Mucosa of gallbladder (tissue), 1 donor: ENCODE results near the gene SSTR5. TPM values are rescaled to one million over a fixed set of nuclear protein-coding genes. Genes with fewer than 3 reads are reported as not detected.
"Not testable (repeated sequence)": the region's sequence is repeated elsewhere in the genome, so short reads cannot be mapped to it uniquely, and the experiment has no call there.

Source experiments
- DNase-seq: peaks from one replicate; pipeline ENCODE4 v3.0.0-alpha.2; 2020; ENCODE audit warnings: low spot score
- total RNA-seq: library from RNA; stranded (reverse); gene quantifications from one replicate; pipeline ENCODE4 v1.2.1, GENCODE V29; 2021
- donor health status: DM: no; HTN: no; CAD: no.

Gene SSTR5
- total RNA-seq, 1 donor from 2014 or later = 5.8 TPM

GRCh38 chr16:1073566-1074378 is 1.2 kb downstream of the SSTR5 start:
- no peak for DNase-seq

GRCh38 chr16:1074379-1074649 is 1.8 kb downstream of the SSTR5 start:
- DNase-seq = no peak

- DNase-seq = no peak
Observed at GRCh38 chr16:1075546-1075945, 3.0 kb downstream of the SSTR5 start.

GRCh38 chr16:1076801-1077576 is 4.4 kb downstream of the SSTR5 start:
- no peak for DNase-seq

- no peak for DNase-seq
Observed at GRCh38 chr16:1077877-1078578, 5.5 kb downstream of the SSTR5 start.

GRCh38 chr16:1078579-1079021 is 6.1 kb downstream of the SSTR5 start:
- DNase-seq = peak; percentile 89

GRCh38 chr16:1079341-1079740 is 6.8 kb downstream of the SSTR5 start:
- DNase-seq = no peak

- DNase-seq = no peak
Observed at GRCh38 chr16:1079786-1080525, 7.4 kb downstream of the SSTR5 start.

GRCh38 chr16:1080801-1081733 is 8.5 kb downstream of the SSTR5 start:
- DNase-seq = no peak

GRCh38 chr16:1081734-1082265 is 9.3 kb downstream of the SSTR5 start:
- DNase-seq = no peak

- peak; percentile 70 for DNase-seq
Observed at GRCh38 chr16:1082266-1082951, 9.9 kb downstream of the SSTR5 start.

GRCh38 chr16:1082952-1083675 is 10.6 kb downstream of the SSTR5 start:
- no peak for DNase-seq

- DNase-seq = no peak
Observed at GRCh38 chr16:1084971-1085370, 12.4 kb downstream of the SSTR5 start.

GRCh38 chr16:1086443-1086842 is 13.9 kb downstream of the SSTR5 start:
- not testable (repeated sequence) for DNase-seq

GRCh38 chr16:1088295-1089170 is 16.0 kb downstream of the SSTR5 start:
- DNase-seq = peak; percentile 39

GRCh38 chr16:1089439-1089821 is 16.9 kb downstream of the SSTR5 start:
- DNase-seq = no peak

GRCh38 chr16:1089822-1090619 is 17.5 kb downstream of the SSTR5 start:
- DNase-seq = peak; percentile 89
